Measurements from ENCODE around the gene CALML5. TPM values are rescaled to one million over a fixed set of nuclear protein-coding genes. Genes with fewer than 3 reads are reported as not detected.

CALML5 gene
- polyA plus RNA-seq, 1 donor from 2014 or later: not detected

- Histone ChIP-seq H3K4me2 (ENCODE audit: low read length) (no peak overlapping the region), H3K79me2 (replicated peaks; ENCODE audit: insufficient read depth, low read length) (no peaks in the 10 kb centered on the region), H3K9me3 (ENCODE audit: low read length) (no peaks in the 10 kb centered on the region), H3K9ac (ENCODE audit: low read length) (no peak overlapping the region), H3K9me2 (ENCODE audit: insufficient read depth, low read length) (no peaks in the 10 kb centered on the region), H3F3A (ENCODE audit: insufficient read depth, low read length, poor library complexity, severe bottlenecking) (no peaks in the 10 kb centered on the region), H2AFZ (ENCODE audit: low read depth, low read length) (no peak overlapping the region), H3K4me3 (ENCODE audit: low read length) (no peak overlapping the region), H4K20me1 (ENCODE audit: insufficient read depth) (no peaks in the 10 kb centered on the region), H3K27me3 (ENCODE audit: insufficient read depth, low read depth, low read length) (no peaks in the 10 kb centered on the region), H3K27ac (ENCODE audit: low read length) (no peak overlapping the region), H3K36me3 (ENCODE audit: insufficient read depth, low read length) (no peaks in the 10 kb centered on the region)
- TF ChIP-seq RAD21 (conservative IDR thresholded peaks at IDR 0.05) (no peak), MXI1 (conservative IDR thresholded peaks at IDR 0.05; ENCODE audit: poor library complexity, severe bottlenecking) (no peak), EZH2 (IDR thresholded peaks at IDR 0.05; ENCODE audit: borderline replicate concordance, insufficient read depth, low read length, poor library complexity, severe bottlenecking) (no peak), TAF1 (IDR thresholded peaks at IDR 0.05; ENCODE audit: low read depth) (no peak), POLR2AphosphoS5 (IDR thresholded peaks at IDR 0.05) (no peak), CTCF (IDR thresholded peaks at IDR 0.05; ENCODE audit: poor library complexity, severe bottlenecking) (no peak), EP300 (conservative IDR thresholded peaks at IDR 0.05; ENCODE audit: poor library complexity, severe bottlenecking) (no peak), SMC3 (conservative IDR thresholded peaks at IDR 0.05; ENCODE audit: poor library complexity) (no peak), REST (IDR thresholded peaks at IDR 0.05; ENCODE audit: borderline replicate concordance) (no peak)
Measured at GRCh38 chr10:5470062-5470751, 29.2 kb downstream of the CALML5 start.

GRCh38 chr10:5469353-5470061, 29.9 kb downstream of the CALML5 start:
- no peak overlapping the region for H3K27ac ChIP-seq (ENCODE audit: low read length)
- no peaks in the 10 kb centered on the region for H3K79me2 ChIP-seq (replicated peaks; ENCODE audit: insufficient read depth, low read length)
- no peak overlapping the region for H3K4me3 ChIP-seq (ENCODE audit: low read length)
- TF ChIP-seq RAD21 (conservative IDR thresholded peaks at IDR 0.05) (no peak), SMC3 (conservative IDR thresholded peaks at IDR 0.05; ENCODE audit: poor library complexity) (no peak), MXI1 (conservative IDR thresholded peaks at IDR 0.05; ENCODE audit: poor library complexity, severe bottlenecking) (no peak), EP300 (conservative IDR thresholded peaks at IDR 0.05; ENCODE audit: poor library complexity, severe bottlenecking) (no peak), REST (IDR thresholded peaks at IDR 0.05; ENCODE audit: borderline replicate concordance) (no peak), CTCF (IDR thresholded peaks at IDR 0.05; ENCODE audit: poor library complexity, severe bottlenecking) (no peak), EZH2 (IDR thresholded peaks at IDR 0.05; ENCODE audit: borderline replicate concordance, insufficient read depth, low read length, poor library complexity, severe bottlenecking) (no peak), TAF1 (IDR thresholded peaks at IDR 0.05; ENCODE audit: low read depth) (no peak), POLR2AphosphoS5 (IDR thresholded peaks at IDR 0.05) (no peak)
- no peaks in the 10 kb centered on the region for H4K20me1 ChIP-seq (ENCODE audit: insufficient read depth)
- no peaks in the 10 kb centered on the region for H3F3A ChIP-seq (ENCODE audit: insufficient read depth, low read length, poor library complexity, severe bottlenecking)
- H3K27me3 ChIP-seq (ENCODE audit: insufficient read depth, low read depth, low read length): no peaks in the 10 kb centered on the region
- no peak overlapping the region for H3K4me2 ChIP-seq (ENCODE audit: low read length)
- H2AFZ ChIP-seq (ENCODE audit: low read depth, low read length): no peak overlapping the region
- no peaks in the 10 kb centered on the region for H3K36me3 ChIP-seq (ENCODE audit: insufficient read depth, low read length)
- no peaks in the 10 kb centered on the region for H3K9me2 ChIP-seq (ENCODE audit: insufficient read depth, low read length)
- no peaks in the 10 kb centered on the region for H3K9me3 ChIP-seq (ENCODE audit: low read length)
- H3K9ac ChIP-seq (ENCODE audit: low read length): no peak overlapping the region

All from neural cell (in vitro differentiated cells).